T47D (cell line): ENCODE measurements around the gene NKAIN2.
"Not testable (repeated sequence)": the region's sequence is repeated elsewhere in the genome, so short reads cannot be mapped to it uniquely, and the experiment has no call there.

Experiments
- DNase-seq, 2 experiments: peaks; one replicate each; pipeline versions ENCODE4 v3.0.0 to v3.0.0-alpha.2; 2011 to 2012; ENCODE audit warnings: low read depth in 1 of 2, low spot score in 1 of 2
- JUND ChIP-seq: IDR thresholded peaks from 2 replicates; pipeline ENCODE4 v1.6.1; 2012; ENCODE audit warnings: low read depth
- in situ Hi-C: cut with HindIII; loops from 2 replicates; pipeline ENCODE4 v1.10.0; 2016; ENCODE audit warnings: low sequenced_read_pairs, low pct_unique_long_range_greater_than_20kb

Gene NKAIN2

DNA sequence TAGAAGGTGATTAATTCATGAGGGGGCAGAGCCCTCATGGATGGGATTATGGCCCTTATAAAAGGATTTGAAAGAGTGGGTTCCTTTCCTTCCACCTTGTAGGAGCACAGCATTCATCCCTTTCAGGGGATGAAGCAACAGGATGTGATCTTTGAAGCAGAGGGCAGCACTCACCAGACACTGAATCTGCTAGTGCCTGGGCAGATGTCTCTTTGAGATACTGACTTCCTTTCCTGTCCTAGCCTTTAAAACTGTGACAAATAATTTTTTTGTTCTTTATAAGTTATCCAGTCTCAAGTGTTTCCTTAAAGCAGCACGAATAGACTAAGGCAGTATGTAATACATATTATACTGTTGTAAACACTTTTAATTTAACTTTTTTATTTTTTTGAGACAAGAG is 620.0 kb downstream of the NKAIN2 start:
- no peak for TF ChIP-seq JUND
- in situ Hi-C loops: no loop called here
- DNase-seq: no peak

DNA sequence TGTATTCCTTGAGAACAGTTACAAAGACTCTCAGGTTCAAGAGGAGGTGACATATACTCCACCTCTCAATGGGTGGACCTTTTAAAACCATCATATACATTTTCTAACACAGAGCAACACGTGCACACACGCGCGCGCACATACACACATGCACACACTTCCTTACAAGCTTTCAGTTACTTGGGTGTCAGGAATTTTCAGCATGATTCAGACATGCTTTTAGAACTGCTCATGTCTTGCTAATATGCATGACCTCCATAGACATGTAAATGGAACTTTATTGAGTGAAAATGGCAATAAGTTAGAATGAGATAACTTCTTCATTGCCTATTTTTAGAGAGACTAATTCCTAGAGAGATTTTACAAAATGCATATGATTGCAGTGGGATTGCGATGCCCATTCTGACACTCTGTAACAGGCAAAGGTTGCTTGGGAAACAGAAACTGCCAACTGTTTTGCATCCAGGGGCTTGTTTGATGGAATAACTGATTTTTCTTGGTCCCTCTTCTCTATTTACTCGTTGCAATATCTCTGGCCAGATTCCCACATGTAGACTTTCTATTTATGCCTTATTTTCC is 627.2 kb downstream of the NKAIN2 start:
- in situ Hi-C loops: no loop called here
- no peak for TF ChIP-seq JUND
- DNase-seq: no peak

DNA sequence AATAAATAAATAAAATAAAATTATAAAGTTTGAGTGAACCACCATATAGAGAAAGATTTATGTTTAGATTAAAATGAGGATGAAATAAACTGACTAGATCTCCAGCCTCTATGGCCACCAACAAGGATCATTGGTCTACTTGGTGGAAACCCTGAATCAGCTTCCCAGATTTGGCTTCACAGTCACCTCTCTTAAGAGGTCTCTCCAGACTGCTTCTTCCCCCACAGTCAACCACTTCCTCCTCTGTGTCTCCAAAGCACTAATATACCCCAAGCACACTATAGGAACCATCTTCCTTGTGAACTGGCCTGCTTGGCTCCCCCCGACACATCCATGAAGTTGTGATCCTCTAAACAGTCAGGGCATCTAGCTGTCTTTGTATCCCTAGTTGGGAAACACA is 629.0 kb downstream of the NKAIN2 start:
- DNase-seq: no peak
- no peak for TF ChIP-seq JUND
- in situ Hi-C loops: no loop called here

DNA sequence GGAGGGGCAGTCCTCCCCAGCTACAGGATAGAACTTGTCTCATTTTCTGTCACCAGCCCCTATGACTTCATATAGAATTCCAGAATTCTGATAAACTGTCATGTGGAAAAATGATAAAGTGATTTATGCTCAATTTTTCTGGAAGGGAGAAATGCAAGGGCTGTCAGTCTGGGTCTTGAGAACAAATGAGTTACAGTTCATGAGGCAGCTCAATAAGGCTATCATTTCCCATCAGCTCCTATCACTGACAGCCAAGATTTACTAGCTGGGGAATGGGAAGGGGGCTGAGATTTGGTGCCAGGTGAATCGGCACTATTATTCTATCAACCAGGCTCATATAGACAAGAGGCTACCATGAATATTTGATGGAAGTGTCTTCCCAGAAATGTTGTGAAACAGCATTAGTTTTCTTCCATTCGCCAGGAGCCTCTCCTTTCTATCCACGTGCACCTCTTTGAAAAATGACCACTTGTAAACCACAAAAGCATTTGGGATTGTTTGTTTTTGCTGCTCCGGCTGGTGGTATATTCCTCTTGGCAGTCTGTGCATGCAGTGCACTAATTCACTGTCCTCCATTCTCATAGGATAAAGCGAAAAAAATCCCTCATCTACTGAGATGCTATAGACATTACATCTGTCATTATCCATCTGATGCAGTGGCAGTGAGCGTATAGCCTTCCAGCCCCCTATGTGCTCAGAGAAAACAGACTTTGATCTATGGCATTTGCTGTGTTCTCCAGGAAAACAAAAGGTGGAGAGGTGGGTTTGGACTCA is 629.9 kb downstream of the NKAIN2 start:
- in situ Hi-C loops: no loop called here
- TF ChIP-seq JUND: no peak
- DNase-seq: no peak

DNA sequence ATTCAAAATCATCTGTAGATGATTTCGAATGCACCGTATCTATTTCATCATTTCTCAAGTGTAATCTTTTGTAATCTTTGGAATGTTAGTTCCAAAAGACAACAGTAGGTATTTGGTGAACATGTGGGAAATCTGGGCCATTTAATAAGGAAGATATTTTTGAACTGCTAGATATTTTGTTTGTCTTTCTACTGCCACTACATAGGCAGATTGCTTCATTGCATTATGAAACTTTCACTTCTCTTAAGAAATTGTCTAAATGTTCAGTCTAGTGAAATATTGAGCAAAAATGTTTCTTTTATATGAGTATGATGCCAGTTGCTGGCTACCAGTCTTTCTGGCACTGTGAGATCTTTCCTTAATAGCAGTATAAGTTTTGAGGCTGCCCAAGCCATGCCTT is 630.8 kb downstream of the NKAIN2 start:
- in situ Hi-C loops: no loop called here
- TF ChIP-seq JUND: no peak
- no peak for DNase-seq

DNA sequence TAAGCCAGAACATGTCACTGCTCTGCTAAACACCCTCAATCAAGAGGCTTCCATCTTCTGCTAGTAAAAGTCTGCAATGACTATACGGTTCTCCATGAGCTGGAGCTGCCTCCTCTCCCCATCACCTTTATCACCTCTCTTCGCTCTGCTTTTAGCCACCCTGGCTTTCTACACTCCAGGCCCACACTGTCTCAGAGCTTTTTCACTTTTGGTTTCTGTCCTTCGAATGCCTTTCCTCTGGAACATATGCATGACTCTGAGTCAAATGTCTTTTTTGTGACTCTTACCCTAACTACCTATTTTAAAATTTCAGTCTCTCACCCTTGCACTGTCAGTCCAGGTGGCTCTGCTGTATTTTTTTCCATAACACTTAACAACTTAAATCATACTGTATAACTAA is 633.1 kb downstream of the NKAIN2 start:
- TF ChIP-seq JUND: no peak
- in situ Hi-C loops: no loop called here
- DNase-seq: no peak

DNA sequence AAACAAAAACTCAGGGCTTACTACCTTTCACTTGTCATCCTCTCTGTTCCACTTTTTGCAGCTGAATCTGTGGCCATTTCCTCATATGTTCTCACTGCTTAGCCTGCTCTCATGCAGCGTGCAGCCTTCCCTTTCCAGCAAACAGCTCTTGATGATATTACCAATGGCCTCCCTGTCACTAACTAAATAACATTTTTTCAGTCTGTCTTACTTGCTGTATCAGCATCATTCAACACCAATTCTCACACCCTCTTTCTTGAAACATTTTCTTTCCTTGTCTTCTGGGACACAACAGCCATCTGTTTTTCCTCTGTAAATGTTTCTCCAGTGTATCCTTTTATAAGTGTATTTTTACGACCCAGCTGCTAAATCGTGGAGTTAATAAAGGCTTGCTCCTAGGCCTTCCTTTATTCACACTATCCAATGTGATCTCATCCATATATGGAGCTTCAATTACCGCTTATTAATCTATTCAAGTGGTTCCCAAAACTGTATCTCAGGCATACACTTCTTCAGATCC is 634.9 kb downstream of the NKAIN2 start:
- no peak for TF ChIP-seq JUND
- in situ Hi-C loops: no loop called here
- DNase-seq: no peak

DNA sequence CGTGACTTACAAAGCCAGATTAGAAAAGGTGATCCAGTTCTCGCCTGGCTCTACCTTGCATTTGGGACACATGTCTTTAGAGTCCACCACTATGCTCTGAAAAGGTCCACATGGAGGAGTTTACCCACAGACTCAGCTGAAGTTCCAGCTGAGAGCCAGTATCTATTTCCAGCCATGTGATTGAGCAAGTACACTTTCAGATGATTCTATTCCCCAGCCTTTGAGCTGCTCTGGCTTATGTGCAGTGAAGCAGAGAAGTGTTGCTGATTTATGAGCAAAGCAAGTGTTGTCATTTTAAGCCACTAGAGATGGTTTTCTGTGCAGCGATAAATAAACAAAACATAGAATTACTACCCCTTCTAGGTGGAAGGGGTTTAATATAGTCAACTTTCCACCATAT is 637.8 kb downstream of the NKAIN2 start:
- DNase-seq: no peak
- in situ Hi-C loops: no loop called here
- no peak for TF ChIP-seq JUND

DNA sequence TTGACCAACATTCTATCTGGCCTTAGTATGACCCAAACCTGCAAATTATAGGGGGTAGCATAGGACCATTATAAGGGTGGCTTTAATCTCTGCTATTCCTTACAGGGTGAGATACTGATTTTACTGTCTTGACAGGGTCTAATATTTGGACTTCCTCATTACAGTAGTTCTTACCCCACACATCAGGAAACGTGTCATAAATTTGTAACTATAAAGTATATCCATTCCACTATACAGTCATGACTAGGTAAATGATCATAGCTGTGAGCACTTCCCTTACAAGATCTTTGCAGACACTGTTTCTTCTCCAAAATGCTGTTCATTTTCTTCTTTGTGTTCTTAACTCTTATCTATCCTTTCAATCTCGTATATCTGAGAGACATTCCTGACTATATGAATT is 639.9 kb downstream of the NKAIN2 start:
- no peak for TF ChIP-seq JUND
- DNase-seq: no peak
- in situ Hi-C loops: no loop called here

DNA sequence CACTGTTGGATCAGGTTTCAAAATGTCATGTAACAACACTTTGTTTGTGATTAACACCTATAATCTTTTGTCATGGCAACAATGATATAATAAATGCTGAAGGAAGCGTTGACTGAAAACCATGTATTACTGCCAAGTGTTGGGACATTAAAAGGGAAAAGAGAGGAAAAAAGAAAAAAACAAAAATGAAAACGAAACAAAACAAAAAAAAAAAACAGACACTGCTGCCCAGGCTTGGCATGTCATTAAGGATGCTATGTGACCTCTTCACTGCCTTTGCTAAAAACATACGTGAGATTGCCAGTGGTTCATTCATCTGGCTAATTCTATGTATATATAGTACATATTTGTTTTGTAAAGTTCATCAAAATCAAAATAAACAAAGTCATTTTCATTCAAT is 641.9 kb downstream of the NKAIN2 start:
- no peak for TF ChIP-seq JUND
- in situ Hi-C loops: no loop called here
- no peak for DNase-seq

DNA sequence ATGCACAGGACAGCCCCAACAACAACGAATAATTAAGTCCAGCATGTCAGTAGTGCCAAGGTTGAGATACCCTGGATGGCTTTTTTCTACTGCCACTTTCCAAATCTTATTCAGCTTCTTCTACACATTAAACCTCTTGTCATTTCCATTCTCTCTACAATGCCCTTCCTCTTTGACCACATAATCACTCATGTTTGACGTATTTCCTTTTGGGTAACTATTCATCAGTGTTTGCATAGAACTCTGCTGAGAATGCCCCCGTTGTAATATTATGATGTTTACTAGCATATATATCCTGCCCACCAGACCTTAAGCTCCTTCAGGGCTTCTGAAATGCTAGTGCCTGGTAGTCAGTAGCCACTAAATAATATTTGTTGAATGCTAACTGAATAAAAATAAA is 643.3 kb downstream of the NKAIN2 start:
- no peak for DNase-seq
- in situ Hi-C loops: no loop called here
- TF ChIP-seq JUND: no peak

DNA sequence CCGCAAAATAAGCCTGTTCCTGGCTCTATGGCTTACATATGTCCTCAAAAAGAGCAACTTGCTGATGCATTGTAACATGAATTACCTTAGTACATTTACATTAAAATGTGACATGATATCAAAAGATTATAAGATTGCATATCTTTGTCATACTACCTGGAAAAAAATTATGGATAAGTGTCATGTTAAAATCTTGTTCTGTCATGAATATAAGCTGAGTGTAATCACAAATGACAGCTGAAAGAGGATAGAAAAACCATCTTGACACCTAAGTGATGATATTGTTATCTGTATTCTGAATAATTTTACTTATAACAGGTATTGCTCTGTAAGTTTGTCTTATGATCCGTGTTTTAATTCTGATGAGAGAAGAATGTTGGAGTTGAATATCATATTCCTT is 655.6 kb downstream of the NKAIN2 start:
- no peak for DNase-seq
- in situ Hi-C loops: no loop called here
- TF ChIP-seq JUND: no peak

DNA sequence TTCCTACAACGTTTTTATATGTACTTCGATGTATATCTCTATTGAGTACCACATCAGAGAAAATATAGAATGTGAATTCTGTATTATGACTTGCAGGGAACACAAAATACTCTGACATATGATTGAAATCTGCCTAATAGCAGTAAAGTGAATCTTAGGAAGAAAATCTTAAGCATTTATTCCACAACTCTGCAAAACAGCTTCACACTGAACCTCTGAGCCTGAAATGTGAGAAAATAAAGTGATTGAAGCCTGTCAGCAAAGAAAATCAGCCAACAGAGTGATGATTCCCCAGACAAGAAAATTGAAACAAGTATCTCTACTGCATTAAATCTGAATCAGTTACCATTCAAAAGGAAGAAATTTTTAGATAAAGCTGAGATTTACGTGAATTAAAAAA is 659.1 kb downstream of the NKAIN2 start:
- TF ChIP-seq JUND: no peak
- DNase-seq: no peak
- in situ Hi-C loops: no loop called here

DNA sequence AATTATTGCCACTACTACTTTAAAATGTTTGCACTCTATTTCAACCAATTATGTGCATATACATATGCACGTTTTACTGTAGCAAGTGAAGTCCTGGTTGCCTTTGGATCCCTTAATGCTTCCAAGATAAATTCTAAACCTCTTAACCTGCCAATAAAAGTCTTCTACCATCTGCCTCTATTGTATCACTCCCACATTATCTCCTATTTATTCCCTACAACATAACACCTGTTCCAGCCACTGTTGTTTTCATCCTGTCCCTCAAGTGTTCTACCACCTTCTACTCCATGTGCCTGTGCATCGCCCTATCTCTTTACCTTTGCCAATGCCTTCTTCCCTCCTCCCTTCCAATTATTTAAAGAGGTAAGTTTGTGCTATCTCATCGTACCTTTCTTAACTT is 659.6 kb downstream of the NKAIN2 start:
- no peak for DNase-seq
- in situ Hi-C loops: no loop called here
- TF ChIP-seq JUND: no peak

DNA sequence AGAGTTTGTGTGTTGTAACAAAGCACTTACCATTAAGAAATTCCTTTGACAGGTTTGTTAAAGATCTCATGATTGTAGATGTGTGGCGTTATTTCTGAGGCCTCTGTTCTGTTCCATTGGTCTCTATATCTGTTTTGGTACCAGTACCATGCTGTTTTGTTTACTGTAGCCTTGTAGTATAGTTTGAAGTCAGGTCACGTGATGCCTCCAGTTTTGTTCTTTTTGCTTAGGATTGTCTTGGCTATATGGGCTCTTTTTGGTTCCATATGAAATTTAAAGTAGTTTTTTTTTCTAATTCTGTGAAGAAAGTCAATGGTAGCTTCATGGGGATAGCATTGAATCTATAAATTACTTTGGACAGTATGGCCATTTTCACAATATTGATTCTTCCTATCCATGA is 660.9 kb downstream of the NKAIN2 start:
- in situ Hi-C loops, DNase-seq: not testable (repeated sequence)
